Pancreas (tissue), 10 donors: ENCODE data around the gene CNTN5. TPM values are rescaled to one million over a fixed set of nuclear protein-coding genes. Genes with fewer than 3 reads are reported as not detected.
A peak's percentile ranks its signal among the peaks of the same experiment; 100 is the strongest.

Experiments used
- ATAC-seq, 4 donors: fragments of 200-7000 bp; cut with Tn5 transposase; one replicate each; pipeline versions ENCODE4 v1.8.0 to v1.9.1; 2020; ENCODE audit warnings: mild to moderate bottlenecking in 4 of 4, moderate library complexity in 4 of 4
- DNase-seq, 6 donors: peaks; one replicate each; pipeline ENCODE4 v3.0.0-alpha.2; 2020
- FAIRE-seq: peaks from 2 replicates; lab custom pipeline; 2012; peaks lifted over from hg19 to GRCh38; lab: Jason Lieb, UNC
- H3K27ac ChIP-seq, 4 donors: fragments of 200-600 bp; sonication (generic); 1 replicate in 3 of 4; 2 replicates in 1 of 4; pipeline versions ENCODE4 v1.5.0 to v1.8.0; 2020
- H3K27me3 ChIP-seq, 4 donors: fragments of 200-600 bp; one replicate each; pipeline ENCODE4 v1.8.0; 2021
- H3K36me3 ChIP-seq, 3 donors: fragments of 200-600 bp; sonication (generic) in 1 of 3; one replicate each; pipeline versions ENCODE4 v1.5.0 to v1.8.0; 2020 to 2021
- H3K4me1 ChIP-seq, 3 donors: fragments of 200-600 bp; one replicate each; pipeline ENCODE4 v1.8.0; 2021
- H3K4me3 ChIP-seq, 4 donors: fragments of 200-600 bp; sonication (generic) in 2 of 4; one replicate each; pipeline versions ENCODE4 v1.5.0 to v1.8.0; 2020 to 2021
- H3K9me3 ChIP-seq, 4 donors: fragments of 200-600 bp; one replicate each; pipeline ENCODE4 v1.8.0; 2021
- WGBS, 2 donors: extraction: QIAGEN DNeasy Blood & Tissue Kit; methylation state at CpG; one replicate each; pipeline ENCODE4 v1.1.7; 2013; 5-methylcytosine and 5-hydroxymethylcytosine counted together
- intact Hi-C, 3 donors: fragments of 100-400 bp; cut with DNase I; formaldehyde crosslinking; loops; one replicate each; pipeline versions ENCODE4 v1.11.1 to v1.14.2; 2022
- polyA plus RNA-seq, 2 donors: library from polyadenylated mRNA; stranded (reverse); fragments of 200-250 nt; gene quantifications; one replicate each; pipeline ENCODE4 v1.2.3, GENCODE V29; 2013
- total RNA-seq, 6 donors: library from RNA; stranded (reverse); fragmentation: NEBNext Ultra II Directional in 4 of 6; extraction: Animal tissue kit (Norgen Biotek cat#: 25700) in 4 of 6; gene quantifications; one replicate each; pipeline versions ENCODE4 v1.2.1 to v1.2.4, GENCODE V29; 2021 to 2023
- TF ChIP-seq, protein P1 (sequence below), 4 donors: fragments of 200-600 bp; sonication (generic) in 3 of 4; IDR thresholded peaks; one replicate each; pipeline versions ENCODE4 v1.5.0 to v1.8.0; 2021; ENCODE audit warnings: antibody characterized with exemption in 4 of 4
- donor health status: healthy with polysubstance abuse.
- donor health status: DM: no; HTN: no; CAD: no; lungs with moderate emphysema.
- donor health status: DM: no; HTN: no; CAD: no.
- donor health status: control.
- donor health status: control.
- donor health status: Bipolar disorder and iron deficiency.
- donor health status: DM: yes; HTN: yes; CAD: no.
- donor health status: DM: no; HTN: no; CAD: no.
- donor health status: DM: no; HTN: no; CAD: no.
- donor health status: DM: yes; HTN: yes; CAD: no.

CNTN5 gene
- total and polyA plus RNA-seq, 8 donors: 0.11 to 1.2 (median 0.58) TPM

DNA sequence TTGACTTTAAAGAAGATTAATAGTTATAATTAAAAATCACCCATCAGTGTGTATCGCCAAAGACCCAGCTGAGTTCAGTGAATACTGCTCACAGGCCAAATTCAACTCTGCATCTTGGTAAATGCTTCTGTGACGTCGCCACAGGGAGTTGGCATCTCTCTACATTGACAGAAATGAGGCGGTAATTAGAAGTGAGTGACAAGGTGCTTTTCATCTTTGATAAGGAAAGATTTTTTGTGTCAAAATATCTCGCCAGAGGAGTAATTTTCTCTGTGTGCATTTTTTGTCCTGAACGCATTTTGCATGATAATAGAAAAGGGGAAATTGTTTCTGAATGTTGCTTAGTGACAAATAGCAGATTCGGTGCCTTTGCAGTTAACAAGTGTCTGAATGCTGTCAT, 345.8 kb downstream of the CNTN5 start:
- TF ChIP-seq, protein P1, sequence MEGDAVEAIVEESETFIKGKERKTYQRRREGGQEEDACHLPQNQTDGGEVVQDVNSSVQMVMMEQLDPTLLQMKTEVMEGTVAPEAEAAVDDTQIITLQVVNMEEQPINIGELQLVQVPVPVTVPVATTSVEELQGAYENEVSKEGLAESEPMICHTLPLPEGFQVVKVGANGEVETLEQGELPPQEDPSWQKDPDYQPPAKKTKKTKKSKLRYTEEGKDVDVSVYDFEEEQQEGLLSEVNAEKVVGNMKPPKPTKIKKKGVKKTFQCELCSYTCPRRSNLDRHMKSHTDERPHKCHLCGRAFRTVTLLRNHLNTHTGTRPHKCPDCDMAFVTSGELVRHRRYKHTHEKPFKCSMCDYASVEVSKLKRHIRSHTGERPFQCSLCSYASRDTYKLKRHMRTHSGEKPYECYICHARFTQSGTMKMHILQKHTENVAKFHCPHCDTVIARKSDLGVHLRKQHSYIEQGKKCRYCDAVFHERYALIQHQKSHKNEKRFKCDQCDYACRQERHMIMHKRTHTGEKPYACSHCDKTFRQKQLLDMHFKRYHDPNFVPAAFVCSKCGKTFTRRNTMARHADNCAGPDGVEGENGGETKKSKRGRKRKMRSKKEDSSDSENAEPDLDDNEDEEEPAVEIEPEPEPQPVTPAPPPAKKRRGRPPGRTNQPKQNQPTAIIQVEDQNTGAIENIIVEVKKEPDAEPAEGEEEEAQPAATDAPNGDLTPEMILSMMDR (IDR thresholded peaks at IDR 0.05): no peak
- no peak overlapping the region for H3K4me3 ChIP-seq
- no peaks in the 10 kb centered on the region for H3K27me3 ChIP-seq
- peaks cover 0 to 4% (median 3%) of the 10 kb centered on the region in 3 donors for H3K4me1 ChIP-seq
- FAIRE-seq: no peak
- DNase-seq: no peak
- WGBS, 2 donors: 42 to 52% methylated on average over 7 of the region's 7 CpGs
- H3K27ac ChIP-seq: no peak overlapping the region
- intact Hi-C loops: no loop called here
- ATAC-seq: peak in 1 of 4 donors; percentile 48
- no peaks in the 10 kb centered on the region for H3K9me3 ChIP-seq
- no peaks in the 10 kb centered on the region for H3K36me3 ChIP-seq

DNA sequence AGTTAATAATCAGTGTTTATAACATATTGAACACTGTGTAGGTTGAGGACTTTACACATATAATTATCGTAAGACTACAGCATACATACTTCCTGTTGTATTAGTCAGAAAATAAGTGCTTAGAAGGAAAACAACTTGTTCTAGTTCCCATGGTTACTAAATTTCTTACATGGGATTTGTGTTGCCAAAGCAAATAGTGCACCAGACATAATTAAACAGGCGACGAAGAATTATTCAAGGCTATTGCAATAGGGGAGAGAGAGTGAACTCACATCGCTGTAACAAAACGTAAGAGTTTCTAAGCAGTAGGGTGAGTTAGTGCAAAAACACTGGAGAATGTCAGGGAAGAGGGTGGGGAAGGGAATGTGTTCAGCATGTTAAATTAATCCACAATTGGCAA, 347.8 kb downstream of the CNTN5 start:
- no peak for DNase-seq
- Histone ChIP-seq H3K27ac (no peak overlapping the region), H3K9me3 (no peaks in the 10 kb centered on the region), H3K4me1 (peaks cover 0 to 4% (median 3%) of the 10 kb centered on the region in 3 donors), H3K4me3 (no peak overlapping the region), H3K36me3 (no peaks in the 10 kb centered on the region), H3K27me3 (no peaks in the 10 kb centered on the region)
- ATAC-seq: peak; percentile 24 to 65 (median 36)
- intact Hi-C loops: no loop called here
- 20 to 28% methylated on average over 5 of the region's 5 CpGs for WGBS, 2 donors
- FAIRE-seq: no peak
- TF ChIP-seq, protein P1 (IDR thresholded peaks at IDR 0.05): no peak

DNA sequence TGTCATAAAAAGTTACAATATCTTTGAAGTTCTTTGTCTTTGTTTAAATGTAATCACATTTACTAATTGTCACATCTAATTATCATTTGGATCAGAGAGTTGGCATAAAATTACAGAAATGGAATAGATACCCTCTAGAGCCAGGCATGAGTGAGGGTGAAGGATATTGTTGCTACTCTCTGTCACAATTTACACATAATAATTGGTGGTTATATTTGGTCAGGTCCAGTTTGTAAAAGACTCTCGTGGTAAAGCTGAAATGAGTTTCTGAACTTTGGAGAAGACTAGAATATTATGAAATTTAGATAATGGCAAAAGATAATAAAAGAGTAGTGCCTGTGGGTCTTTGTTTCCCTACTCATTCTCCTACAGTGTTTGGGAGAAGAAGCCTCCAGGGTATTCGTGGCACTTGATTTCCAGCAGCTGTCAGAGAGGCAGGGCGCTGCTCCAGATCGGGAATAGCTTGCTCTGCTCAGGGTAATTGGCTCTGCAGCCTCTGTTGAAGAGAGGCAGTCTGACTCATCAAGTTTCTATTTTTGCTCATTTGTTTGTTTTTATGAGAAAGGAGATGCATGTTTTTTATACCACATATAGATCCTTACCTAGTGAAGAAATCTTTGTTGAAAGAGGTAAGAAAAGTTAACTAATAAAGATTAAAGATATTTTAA, 349.9 kb downstream of the CNTN5 start:
- WGBS, 2 donors: 19 to 28% methylated on average over 4 of the region's 4 CpGs
- intact Hi-C loops: no loop called here
- ATAC-seq: peak in 3 of 4 donors; percentile 54 to 87 (median 68)
- H3K27me3 ChIP-seq: no peaks in the 10 kb centered on the region
- peak in 1 of 6 donors; percentile 3 for DNase-seq
- H3K27ac ChIP-seq: no peak overlapping the region
- peaks cover 0 to 4% (median 3%) of the 10 kb centered on the region in 3 donors for H3K4me1 ChIP-seq
- FAIRE-seq: no peak
- no peaks in the 10 kb centered on the region for H3K36me3 ChIP-seq
- no peak overlapping the region for H3K4me3 ChIP-seq
- no peaks in the 10 kb centered on the region for H3K9me3 ChIP-seq
- TF ChIP-seq, protein P1 (IDR thresholded peaks at IDR 0.05): no peak

DNA sequence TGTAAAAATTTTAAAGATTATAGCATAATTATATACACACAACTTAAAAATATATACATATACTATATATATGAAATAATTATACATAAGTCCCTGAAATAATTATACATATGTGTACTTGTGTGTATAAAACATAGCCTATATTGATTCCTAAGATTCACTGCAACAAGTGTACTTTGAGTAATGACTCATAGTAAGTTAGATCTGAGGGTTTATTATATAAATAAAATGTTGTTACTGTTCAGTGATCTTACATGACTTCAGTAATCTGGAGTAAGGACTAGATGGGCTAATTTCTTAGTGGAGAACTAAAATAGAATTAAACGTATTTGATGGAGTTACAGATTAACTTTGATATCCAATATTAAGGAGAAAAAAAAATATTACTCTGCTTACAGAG, 350.5 kb downstream of the CNTN5 start:
- TF ChIP-seq, protein P1 (IDR thresholded peaks at IDR 0.05): no peak
- ATAC-seq (no peak), DNase-seq (no peak), FAIRE-seq (no peak)
- Histone ChIP-seq H3K9me3 (no peaks in the 10 kb centered on the region), H3K36me3 (no peaks in the 10 kb centered on the region), H3K27ac (no peak overlapping the region), H3K27me3 (no peaks in the 10 kb centered on the region), H3K4me1 (peaks cover 0 to 4% (median 3%) of the 10 kb centered on the region in 3 donors), H3K4me3 (no peak overlapping the region)
- intact Hi-C loops: no loop called here
- WGBS, 2 donors: 15 to 19% methylated on average over 1 of the region's 1 CpG

DNA sequence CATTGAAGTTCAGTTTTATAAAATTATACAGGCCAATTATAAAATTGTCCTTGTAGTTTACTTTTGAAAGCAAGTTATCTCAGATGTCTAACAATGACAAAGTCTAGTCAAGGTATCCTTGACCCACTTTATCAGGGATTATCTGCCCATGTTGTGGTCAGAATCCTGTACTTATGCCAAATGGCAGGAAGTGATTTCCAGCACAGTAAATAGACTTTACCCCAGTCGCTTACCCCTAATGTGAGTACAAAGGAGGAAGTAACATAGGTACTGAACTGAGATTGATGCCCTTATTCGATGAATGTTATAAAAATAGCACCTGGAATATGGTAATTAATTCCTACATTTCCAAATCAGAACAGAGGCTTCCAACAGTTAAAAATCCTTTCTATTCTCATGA, 355.7 kb downstream of the CNTN5 start:
- Histone ChIP-seq H3K27me3 (no peaks in the 10 kb centered on the region), H3K4me1 (no peaks in the 10 kb centered on the region), H3K4me3 (no peak overlapping the region), H3K27ac (no peak overlapping the region), H3K9me3 (no peaks in the 10 kb centered on the region), H3K36me3 (no peaks in the 10 kb centered on the region)
- TF ChIP-seq, protein P1 (IDR thresholded peaks at IDR 0.05): no peak
- WGBS, 2 donors: 28 to 29% methylated on average over 2 of the region's 2 CpGs
- DNase-seq: no peak
- ATAC-seq: peak in 2 of 4 donors; percentile 45 to 55
- intact Hi-C loops: no loop called here
- no peak for FAIRE-seq
